Measurements from ENCODE around the gene ZC3H12D.

- no peak for TF ChIP-seq CTCF (IDR thresholded peaks at IDR 0.05; ENCODE audit: low read length)
- no peak for TF ChIP-seq EZH2 (optimal IDR thresholded peaks at IDR 0.05; ENCODE audit: low read depth, low read length)
These were observed 26.0 kb downstream of the ZC3H12D start for GRCh38 chr6:149458806-149459205.

Measured in MM.1S (cell line).